ENCODE results near the gene EIF4EBP3.

Gene EIF4EBP3

DNA sequence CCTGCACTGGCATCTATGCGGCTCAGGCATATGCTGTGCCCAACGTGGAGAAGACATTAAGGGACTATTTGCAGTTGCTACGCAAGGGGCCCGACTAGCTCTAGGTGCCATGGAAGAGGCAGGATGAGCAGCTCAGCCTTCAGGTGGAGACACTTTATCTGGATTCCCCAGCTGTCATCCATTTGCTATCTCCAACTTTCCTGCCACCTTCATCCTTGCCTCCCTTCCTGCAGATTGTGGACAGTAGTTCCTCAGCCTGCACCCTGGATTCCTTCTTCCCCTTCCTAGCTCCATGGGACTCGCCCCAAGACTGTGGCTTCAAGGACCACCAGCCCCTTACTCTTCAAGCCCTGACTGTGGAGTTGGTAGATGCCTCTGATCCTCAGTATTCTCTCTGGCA lies 19.2 kb downstream of the EIF4EBP3 start:
- H3K4me3 ChIP-seq (ENCODE audit: control insufficient read depth, low read depth, low read length), result no peak overlapping the region
- TF ChIP-seq, protein P1, sequence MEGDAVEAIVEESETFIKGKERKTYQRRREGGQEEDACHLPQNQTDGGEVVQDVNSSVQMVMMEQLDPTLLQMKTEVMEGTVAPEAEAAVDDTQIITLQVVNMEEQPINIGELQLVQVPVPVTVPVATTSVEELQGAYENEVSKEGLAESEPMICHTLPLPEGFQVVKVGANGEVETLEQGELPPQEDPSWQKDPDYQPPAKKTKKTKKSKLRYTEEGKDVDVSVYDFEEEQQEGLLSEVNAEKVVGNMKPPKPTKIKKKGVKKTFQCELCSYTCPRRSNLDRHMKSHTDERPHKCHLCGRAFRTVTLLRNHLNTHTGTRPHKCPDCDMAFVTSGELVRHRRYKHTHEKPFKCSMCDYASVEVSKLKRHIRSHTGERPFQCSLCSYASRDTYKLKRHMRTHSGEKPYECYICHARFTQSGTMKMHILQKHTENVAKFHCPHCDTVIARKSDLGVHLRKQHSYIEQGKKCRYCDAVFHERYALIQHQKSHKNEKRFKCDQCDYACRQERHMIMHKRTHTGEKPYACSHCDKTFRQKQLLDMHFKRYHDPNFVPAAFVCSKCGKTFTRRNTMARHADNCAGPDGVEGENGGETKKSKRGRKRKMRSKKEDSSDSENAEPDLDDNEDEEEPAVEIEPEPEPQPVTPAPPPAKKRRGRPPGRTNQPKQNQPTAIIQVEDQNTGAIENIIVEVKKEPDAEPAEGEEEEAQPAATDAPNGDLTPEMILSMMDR (conservative IDR thresholded peaks at IDR 0.05; ENCODE audit: control insufficient read depth, insufficient read depth, low read depth, low read length), result no peak
- DNase-seq (ENCODE audit: low read depth), result no peak

DNA sequence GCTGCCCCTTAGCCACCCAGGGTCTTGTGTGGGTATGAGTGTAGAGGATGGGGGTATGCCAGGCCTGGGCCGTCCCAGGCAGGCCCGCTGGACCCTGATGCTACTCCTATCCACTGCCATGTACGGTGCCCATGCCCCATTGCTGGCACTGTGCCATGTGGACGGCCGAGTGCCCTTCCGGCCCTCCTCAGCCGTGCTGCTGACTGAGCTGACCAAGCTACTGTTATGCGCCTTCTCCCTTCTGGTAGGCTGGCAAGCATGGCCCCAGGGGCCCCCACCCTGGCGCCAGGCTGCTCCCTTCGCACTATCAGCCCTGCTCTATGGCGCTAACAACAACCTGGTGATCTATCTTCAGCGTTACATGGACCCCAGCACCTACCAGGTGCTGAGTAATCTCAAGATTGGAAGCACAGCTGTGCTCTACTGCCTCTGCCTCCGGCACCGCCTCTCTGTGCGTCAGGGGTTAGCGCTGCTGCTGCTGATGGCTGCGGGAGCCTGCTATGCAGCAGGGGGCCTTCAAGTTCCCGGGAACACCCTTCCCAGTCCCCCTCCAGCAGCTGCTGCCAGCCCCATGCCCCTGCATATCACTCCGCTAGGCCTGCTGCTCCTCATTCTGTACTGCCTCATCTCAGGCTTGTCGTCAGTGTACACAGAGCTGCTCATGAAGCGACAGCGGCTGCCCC lies 19.8 kb downstream of the EIF4EBP3 start:
- no peak for DNase-seq (ENCODE audit: low read depth)
- TF ChIP-seq, protein P1 (conservative IDR thresholded peaks at IDR 0.05; ENCODE audit: control insufficient read depth, insufficient read depth, low read depth, low read length), result no peak
- H3K4me3 ChIP-seq (ENCODE audit: control insufficient read depth, low read depth, low read length), result no peak overlapping the region

DNA sequence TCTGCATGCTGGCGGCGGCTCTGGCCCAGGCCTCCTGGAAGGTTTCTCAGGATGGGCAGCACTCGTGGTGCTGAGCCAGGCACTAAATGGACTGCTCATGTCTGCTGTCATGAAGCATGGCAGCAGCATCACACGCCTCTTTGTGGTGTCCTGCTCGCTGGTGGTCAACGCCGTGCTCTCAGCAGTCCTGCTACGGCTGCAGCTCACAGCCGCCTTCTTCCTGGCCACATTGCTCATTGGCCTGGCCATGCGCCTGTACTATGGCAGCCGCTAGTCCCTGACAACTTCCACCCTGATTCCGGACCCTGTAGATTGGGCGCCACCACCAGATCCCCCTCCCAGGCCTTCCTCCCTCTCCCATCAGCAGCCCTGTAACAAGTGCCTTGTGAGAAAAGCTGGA lies 20.4 kb downstream of the EIF4EBP3 start:
- no peak for DNase-seq (ENCODE audit: low read depth)
- H3K4me3 ChIP-seq (ENCODE audit: control insufficient read depth, low read depth, low read length), result no peak overlapping the region
- TF ChIP-seq, protein P1 (conservative IDR thresholded peaks at IDR 0.05; ENCODE audit: control insufficient read depth, insufficient read depth, low read depth, low read length), result no peak

DNA sequence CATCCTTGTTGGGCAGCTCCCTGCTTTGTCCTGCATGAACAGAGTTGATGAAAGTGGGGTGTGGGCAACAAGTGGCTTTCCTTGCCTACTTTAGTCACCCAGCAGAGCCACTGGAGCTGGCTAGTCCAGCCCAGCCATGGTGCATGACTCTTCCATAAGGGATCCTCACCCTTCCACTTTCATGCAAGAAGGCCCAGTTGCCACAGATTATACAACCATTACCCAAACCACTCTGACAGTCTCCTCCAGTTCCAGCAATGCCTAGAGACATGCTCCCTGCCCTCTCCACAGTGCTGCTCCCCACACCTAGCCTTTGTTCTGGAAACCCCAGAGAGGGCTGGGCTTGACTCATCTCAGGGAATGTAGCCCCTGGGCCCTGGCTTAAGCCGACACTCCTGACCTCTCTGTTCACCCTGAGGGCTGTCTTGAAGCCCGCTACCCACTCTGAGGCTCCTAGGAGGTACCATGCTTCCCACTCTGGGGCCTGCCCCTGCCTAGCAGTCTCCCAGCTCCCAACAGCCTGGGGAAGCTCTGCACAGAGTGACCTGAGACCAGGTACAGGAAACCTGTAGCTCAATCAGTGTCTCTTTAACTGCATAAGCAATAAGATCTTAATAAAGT lies 21.1 kb downstream of the EIF4EBP3 start:
- no peak for DNase-seq (ENCODE audit: low read depth)
- no peak overlapping the region for H3K4me3 ChIP-seq (ENCODE audit: control insufficient read depth, low read depth, low read length)
- TF ChIP-seq, protein P1 (conservative IDR thresholded peaks at IDR 0.05; ENCODE audit: control insufficient read depth, insufficient read depth, low read depth, low read length), result no peak

DNA sequence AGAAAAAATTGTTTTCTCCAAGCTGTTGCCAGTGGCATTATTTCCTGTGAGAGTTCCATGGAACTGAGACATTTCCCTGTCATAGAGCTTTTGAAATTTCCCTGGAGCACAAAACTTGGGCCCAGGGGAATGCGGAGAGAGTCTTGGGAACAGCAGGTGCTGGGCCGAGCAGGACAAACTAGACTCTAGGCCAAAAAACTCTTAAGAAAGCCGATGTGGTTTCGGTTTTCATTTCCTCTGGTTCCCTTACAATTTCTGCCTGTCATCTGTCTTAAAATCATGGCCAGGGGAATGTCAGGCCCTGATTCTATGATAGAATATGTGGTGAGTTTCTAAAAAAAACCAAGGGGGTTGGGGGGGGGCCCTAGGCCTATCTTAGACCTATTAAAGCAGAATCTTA lies 21.7 kb downstream of the EIF4EBP3 start:
- TF ChIP-seq, protein P1 (conservative IDR thresholded peaks at IDR 0.05; ENCODE audit: control insufficient read depth, insufficient read depth, low read depth, low read length), result no peak
- H3K4me3 ChIP-seq (ENCODE audit: control insufficient read depth, low read depth, low read length), result no peak overlapping the region
- no peak for DNase-seq (ENCODE audit: low read depth)

DNA sequence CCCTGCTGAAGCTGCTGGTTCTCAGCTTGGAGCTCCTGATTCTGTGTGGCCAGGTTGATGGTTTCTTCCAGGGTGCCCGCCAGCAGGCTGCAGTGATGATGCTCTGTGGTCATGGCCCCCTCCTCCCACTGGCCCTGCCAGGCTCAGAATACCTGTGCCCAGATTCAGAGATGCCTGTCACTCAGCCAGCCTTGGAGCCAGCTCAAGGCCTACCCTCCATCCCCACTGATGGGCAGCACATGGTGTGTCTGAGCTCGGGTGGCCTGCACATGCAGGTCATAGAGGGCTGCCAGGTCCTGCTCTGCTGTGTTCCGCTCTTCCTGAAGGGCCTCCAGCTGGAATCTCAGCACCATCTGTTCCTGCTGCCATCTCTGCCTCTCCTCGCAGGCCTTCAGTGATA lies 22.6 kb downstream of the EIF4EBP3 start:
- TF ChIP-seq, protein P1 (conservative IDR thresholded peaks at IDR 0.05; ENCODE audit: control insufficient read depth, insufficient read depth, low read depth, low read length), result no peak

More for the DNA sequence above, 22.6 kb downstream of the EIF4EBP3 start:
- no peak for DNase-seq (ENCODE audit: low read depth)
- no peak overlapping the region for H3K4me3 ChIP-seq (ENCODE audit: control insufficient read depth, low read depth, low read length)

All from fibroblast of mammary gland (primary cell).